ENCODE measurements around the gene ODF2.

DNA sequence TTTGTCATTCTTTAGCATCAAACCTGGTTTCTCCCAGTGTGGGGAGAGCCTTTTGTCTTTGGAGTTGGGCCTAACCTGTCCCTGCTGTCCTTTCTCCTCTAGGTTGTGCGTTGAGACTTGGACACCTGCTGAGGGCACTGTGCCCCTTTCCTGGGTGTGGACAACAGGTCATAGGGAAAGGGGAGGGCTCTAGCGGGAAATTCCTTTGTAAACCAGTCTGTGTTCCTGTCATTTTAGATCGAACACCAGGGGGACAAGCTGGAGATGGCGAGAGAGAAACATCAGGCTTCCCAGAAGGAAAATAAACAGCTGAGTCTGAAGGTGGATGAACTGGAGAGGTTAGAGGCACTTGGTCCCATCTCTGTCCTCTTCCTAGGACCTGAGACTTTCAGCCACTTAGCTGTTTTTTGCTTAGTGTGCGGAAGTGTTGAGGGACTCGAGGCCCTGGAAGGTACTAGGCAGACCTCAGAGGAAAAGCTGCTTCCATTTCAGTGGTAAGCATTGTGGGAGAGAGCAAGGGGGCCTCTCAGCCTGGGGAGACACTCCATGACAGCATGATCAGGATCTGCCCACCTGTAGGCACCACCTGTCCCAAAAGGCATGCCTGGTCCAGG, 40.1 kb downstream of the ODF2 start:
- TF ChIP-seq SNAI2 (CRISPR knock-in tag; IDR thresholded peaks at IDR 0.05) = no peak
- TF ChIP-seq ZNF70 (CRISPR knock-in tag; IDR thresholded peaks at IDR 0.05) = no peak
- TF ChIP-seq ZNF8 (CRISPR knock-in tag; IDR thresholded peaks at IDR 0.05) = no peak
- TF ChIP-seq BACH2 (CRISPR knock-in tag; IDR thresholded peaks at IDR 0.05; ENCODE audit: borderline replicate concordance) = no peak
- TF ChIP-seq ZFP3 (CRISPR knock-in tag; IDR thresholded peaks at IDR 0.05) = no peak
- no peak for TF ChIP-seq RARB (CRISPR knock-in tag; IDR thresholded peaks at IDR 0.05)
- TF ChIP-seq, protein P1, sequence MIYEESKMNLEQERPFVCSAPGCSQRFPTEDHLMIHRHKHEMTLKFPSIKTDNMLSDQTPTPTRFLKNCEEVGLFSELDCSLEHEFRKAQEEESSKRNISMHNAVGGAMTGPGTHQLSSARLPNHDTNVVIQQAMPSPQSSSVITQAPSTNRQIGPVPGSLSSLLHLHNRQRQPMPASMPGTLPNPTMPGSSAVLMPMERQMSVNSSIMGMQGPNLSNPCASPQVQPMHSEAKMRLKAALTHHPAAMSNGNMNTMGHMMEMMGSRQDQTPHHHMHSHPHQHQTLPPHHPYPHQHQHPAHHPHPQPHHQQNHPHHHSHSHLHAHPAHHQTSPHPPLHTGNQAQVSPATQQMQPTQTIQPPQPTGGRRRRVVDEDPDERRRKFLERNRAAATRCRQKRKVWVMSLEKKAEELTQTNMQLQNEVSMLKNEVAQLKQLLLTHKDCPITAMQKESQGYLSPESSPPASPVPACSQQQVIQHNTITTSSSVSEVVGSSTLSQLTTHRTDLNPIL (CRISPR knock-in tag; IDR thresholded peaks at IDR 0.05; ENCODE audit: low read depth) = no peak
- TF ChIP-seq, protein P2, sequence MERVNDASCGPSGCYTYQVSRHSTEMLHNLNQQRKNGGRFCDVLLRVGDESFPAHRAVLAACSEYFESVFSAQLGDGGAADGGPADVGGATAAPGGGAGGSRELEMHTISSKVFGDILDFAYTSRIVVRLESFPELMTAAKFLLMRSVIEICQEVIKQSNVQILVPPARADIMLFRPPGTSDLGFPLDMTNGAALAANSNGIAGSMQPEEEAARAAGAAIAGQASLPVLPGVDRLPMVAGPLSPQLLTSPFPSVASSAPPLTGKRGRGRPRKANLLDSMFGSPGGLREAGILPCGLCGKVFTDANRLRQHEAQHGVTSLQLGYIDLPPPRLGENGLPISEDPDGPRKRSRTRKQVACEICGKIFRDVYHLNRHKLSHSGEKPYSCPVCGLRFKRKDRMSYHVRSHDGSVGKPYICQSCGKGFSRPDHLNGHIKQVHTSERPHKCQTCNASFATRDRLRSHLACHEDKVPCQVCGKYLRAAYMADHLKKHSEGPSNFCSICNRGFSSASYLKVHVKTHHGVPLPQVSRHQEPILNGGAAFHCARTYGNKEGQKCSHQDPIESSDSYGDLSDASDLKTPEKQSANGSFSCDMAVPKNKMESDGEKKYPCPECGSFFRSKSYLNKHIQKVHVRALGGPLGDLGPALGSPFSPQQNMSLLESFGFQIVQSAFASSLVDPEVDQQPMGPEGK (CRISPR knock-in tag; IDR thresholded peaks at IDR 0.05; ENCODE audit: borderline replicate concordance) = no peak
- TF ChIP-seq OSR1 (CRISPR knock-in tag; IDR thresholded peaks at IDR 0.05) = no peak
- TF ChIP-seq ZNF565 (CRISPR knock-in tag; conservative IDR thresholded peaks at IDR 0.05; ENCODE audit: low read depth) = no peak
- no peak for TF ChIP-seq CSDC2 (CRISPR knock-in tag; IDR thresholded peaks at IDR 0.05)
- no peak for TF ChIP-seq ZFP30 (CRISPR knock-in tag; IDR thresholded peaks at IDR 0.05)
- no peak for TF ChIP-seq TOX (CRISPR knock-in tag; IDR thresholded peaks at IDR 0.05; ENCODE audit: borderline replicate concordance)
- no peak for TF ChIP-seq ARNTL (CRISPR knock-in tag; IDR thresholded peaks at IDR 0.05; ENCODE audit: borderline replicate concordance, low read depth)
